Thymus (tissue), 14 donors: ENCODE measurements around the gene G6PC1. TPM values are rescaled to one million over a fixed set of nuclear protein-coding genes. Genes with fewer than 3 reads are reported as not detected.
"Not testable (repeated sequence)": the region's sequence is repeated elsewhere in the genome, so short reads cannot be mapped to it uniquely, and the experiment has no call there.

ENCODE experiments used
- DNase-seq, 9 donors: peaks; one replicate each; pipeline ENCODE4 v3.0.0-alpha.2; 2013; ENCODE audit warnings: low spot score in 9 of 9, low read depth in 6 of 9, missing footprints in 1 of 9
- H3K27ac ChIP-seq, 2 donors: one replicate each; pipeline ENCODE4 v1.5.1; 2013; ENCODE audit warnings: control low read depth in 1 of 2, low read depth in 1 of 2, low read length in 1 of 2, mild to moderate bottlenecking in 1 of 2, moderate library complexity in 1 of 2
- H3K27me3 ChIP-seq, 2 donors: one replicate each; pipeline ENCODE4 v1.5.1; 2013; ENCODE audit warnings: low read length in 1 of 2; ENCODE audit not compliant: control insufficient read depth in 2 of 2, insufficient read depth in 1 of 2
- H3K36me3 ChIP-seq, 2 donors: one replicate each; pipeline ENCODE4 v1.5.1; 2013; ENCODE audit warnings: low read length in 1 of 2, mild to moderate bottlenecking in 1 of 2, moderate library complexity in 1 of 2; ENCODE audit not compliant: control insufficient read depth in 2 of 2, insufficient read depth in 2 of 2
- H3K4me1 ChIP-seq, 2 donors: one replicate each; pipeline ENCODE4 v1.5.1; 2013; ENCODE audit warnings: low read length in 2 of 2; ENCODE audit not compliant: control insufficient read depth in 2 of 2, insufficient read depth in 2 of 2
- H3K4me3 ChIP-seq, 2 donors: one replicate each; pipeline ENCODE4 v1.5.1; 2013; ENCODE audit warnings: low read length in 2 of 2, control low read depth in 1 of 2, mild to moderate bottlenecking in 1 of 2
- H3K9me3 ChIP-seq, 2 donors: one replicate each; pipeline ENCODE4 v1.5.1; 2013; ENCODE audit warnings: low read length in 1 of 2, mild to moderate bottlenecking in 1 of 2; ENCODE audit not compliant: control insufficient read depth in 2 of 2, insufficient read depth in 1 of 2
- WGBS: extraction: QIAGEN DNeasy Blood & Tissue Kit; methylation state at CpG from one replicate; pipeline ENCODE4 v1.1.7; 2013; 5-methylcytosine and 5-hydroxymethylcytosine counted together
- long read RNA-seq, 10 donors: transcript quantifications; one replicate each; lab custom pipeline, GENCODE V29; 2026
- polyA plus RNA-seq: library from polyadenylated mRNA; stranded (reverse); fragments of 200-250 nt; gene quantifications from one replicate; pipeline ENCODE4 v1.2.3, GENCODE V29; 2013
- total RNA-seq: library from RNA; stranded (reverse); fragments of 120-200 nt; gene quantifications from one replicate; pipeline ENCODE4 v1.2.4, GENCODE V29; 2013
- donor health status: healthy.

G6PC1 gene
- total RNA-seq (0.05 TPM), polyA plus RNA-seq (0.07 TPM)
- long read RNA-seq, donor 1 = 0 reads
- long read RNA-seq, donor 2 = 0 reads
- long read RNA-seq, donor 3 = 0 reads
- long read RNA-seq, donor 4 = 0 reads
- long read RNA-seq, donor 5 = 0 reads
- long read RNA-seq, donor 6 = 0 reads
- long read RNA-seq, donor 7 = 0 reads
- long read RNA-seq, donor 8 = 0 reads
- long read RNA-seq, donor 9 = 0 reads
- long read RNA-seq, donor 10 = 0 reads

- Histone ChIP-seq H3K4me1 (no peaks in the 10 kb centered on the region), H3K9me3 (no peaks in the 10 kb centered on the region), H3K4me3 (no peak within 1 kb of the TSS), H3K27ac (no peak within 1 kb of the TSS), H3K36me3 (no peaks in the 10 kb centered on the region), H3K27me3 (no peaks in the 10 kb centered on the region)
- no peak for DNase-seq
- WGBS = 91% methylated on average over 12 of the region's 12 CpGs
Measured at GRCh38 chr17:42900460-42901331, at the start of gene G6PC1. Gene G6PC1 (plus strand): TSS chr17:42900799. CDS start chr17:42900877, 78 bp downstream.

GRCh38 chr17:42850954-42851353 is 49.6 kb upstream of the G6PC1 start, which contains the start of gene AOC3:
Gene AOC3 (plus strand): TSS chr17:42851199. CDS start chr17:42851344, 145 bp downstream.
- Histone ChIP-seq H3K4me3 (no peak within 1 kb of the TSS), H3K4me1 (peaks cover 0 to 8% of the 10 kb centered on the region in 2 donors), H3K9me3 (no peaks in the 10 kb centered on the region), H3K36me3 (peaks cover 0 to 2% of the 10 kb centered on the region in 2 donors), H3K27ac (no peak within 1 kb of the TSS), H3K27me3 (peaks cover 0 to 4% of the 10 kb centered on the region in 2 donors)
- 87% methylated on average over 9 of the region's 9 CpGs for WGBS
- no peak for DNase-seq

GRCh38 chr17:42851371-42852240 is 49.0 kb upstream of the G6PC1 start:
- 95% methylated on average over 25 of the region's 28 CpGs for WGBS
- H3K4me1 ChIP-seq, H3K36me3 ChIP-seq, H3K9me3 ChIP-seq, H3K27ac ChIP-seq, H3K27me3 ChIP-seq, DNase-seq, H3K4me3 ChIP-seq: not testable (repeated sequence)

GRCh38 chr17:42852351-42852750 is 48.2 kb upstream of the G6PC1 start:
- Histone ChIP-seq H3K36me3 (no peaks in the 10 kb centered on the region), H3K9me3 (no peaks in the 10 kb centered on the region), H3K4me3 (no peak overlapping the region), H3K27me3 (peaks cover 0 to 4% of the 10 kb centered on the region in 2 donors), H3K27ac (no peak overlapping the region), H3K4me1 (peaks cover 0 to 8% of the 10 kb centered on the region in 2 donors)
- no peak for DNase-seq
- 94% methylated on average over 15 of the region's 15 CpGs for WGBS

- Histone ChIP-seq H3K36me3 (no peaks in the 10 kb centered on the region), H3K27me3 (peaks cover 0 to 4% of the 10 kb centered on the region in 2 donors), H3K27ac (no peak overlapping the region), H3K9me3 (no peaks in the 10 kb centered on the region), H3K4me1 (peaks cover 0 to 8% of the 10 kb centered on the region in 2 donors), H3K4me3 (no peak overlapping the region)
- no peak for DNase-seq
- 83% methylated on average over 4 of the region's 4 CpGs for WGBS
Measured at GRCh38 chr17:42853004-42853403, 47.6 kb upstream of the G6PC1 start.

GRCh38 chr17:42853597-42853967 is 47.0 kb upstream of the G6PC1 start:
- Histone ChIP-seq H3K36me3 (no peaks in the 10 kb centered on the region), H3K4me1 (peaks cover 0 to 8% of the 10 kb centered on the region in 2 donors), H3K9me3 (no peaks in the 10 kb centered on the region), H3K27ac (no peak overlapping the region), H3K27me3 (peaks cover 0 to 4% of the 10 kb centered on the region in 2 donors), H3K4me3 (no peak overlapping the region)
- no peak for DNase-seq
- 88% methylated on average over 5 of the region's 5 CpGs for WGBS

- peaks cover 0 to 8% of the 10 kb centered on the region in 2 donors for H3K4me1 ChIP-seq
- no peak overlapping the region for H3K27ac ChIP-seq
- H3K4me3 ChIP-seq = no peak overlapping the region
- WGBS = 91% methylated on average over 15 of the region's 15 CpGs
- H3K27me3 ChIP-seq = peaks cover 0 to under 1% of the 10 kb centered on the region in 2 donors
- H3K36me3 ChIP-seq = no peaks in the 10 kb centered on the region
- no peak for DNase-seq
- no peaks in the 10 kb centered on the region for H3K9me3 ChIP-seq
Measured at GRCh38 chr17:42853968-42854790, 46.4 kb upstream of the G6PC1 start.

- H3K4me3 ChIP-seq = no peak overlapping the region
- H3K9me3 ChIP-seq = no peaks in the 10 kb centered on the region
- peaks cover 0 to 8% of the 10 kb centered on the region in 2 donors for H3K4me1 ChIP-seq
Measured at GRCh38 chr17:42855048-42855596, 45.5 kb upstream of the G6PC1 start.

More at GRCh38 chr17:42855048-42855596, 45.5 kb upstream of the G6PC1 start:
- Histone ChIP-seq H3K27ac (no peak overlapping the region), H3K27me3 (no peaks in the 10 kb centered on the region), H3K36me3 (no peaks in the 10 kb centered on the region)
- DNase-seq = no peak
- WGBS = 89% methylated on average over 8 of the region's 8 CpGs
